ENCODE measurements around the gene MAPT.

DNA sequence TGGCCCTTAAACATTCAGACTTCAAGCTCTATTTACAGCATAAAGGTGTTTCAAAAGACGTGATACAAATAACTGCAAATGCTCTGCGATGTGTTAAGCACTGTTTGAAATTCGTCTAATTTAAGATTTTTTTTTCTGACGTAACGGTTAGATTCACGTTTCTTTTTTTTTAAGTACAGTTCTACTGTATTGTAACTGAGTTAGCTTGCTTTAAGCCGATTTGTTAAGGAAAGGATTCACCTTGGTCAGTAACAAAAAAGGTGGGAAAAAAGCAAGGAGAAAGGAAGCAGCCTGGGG lies 681 bp upstream of the MAPT start:
- TF ChIP-seq, protein P1, sequence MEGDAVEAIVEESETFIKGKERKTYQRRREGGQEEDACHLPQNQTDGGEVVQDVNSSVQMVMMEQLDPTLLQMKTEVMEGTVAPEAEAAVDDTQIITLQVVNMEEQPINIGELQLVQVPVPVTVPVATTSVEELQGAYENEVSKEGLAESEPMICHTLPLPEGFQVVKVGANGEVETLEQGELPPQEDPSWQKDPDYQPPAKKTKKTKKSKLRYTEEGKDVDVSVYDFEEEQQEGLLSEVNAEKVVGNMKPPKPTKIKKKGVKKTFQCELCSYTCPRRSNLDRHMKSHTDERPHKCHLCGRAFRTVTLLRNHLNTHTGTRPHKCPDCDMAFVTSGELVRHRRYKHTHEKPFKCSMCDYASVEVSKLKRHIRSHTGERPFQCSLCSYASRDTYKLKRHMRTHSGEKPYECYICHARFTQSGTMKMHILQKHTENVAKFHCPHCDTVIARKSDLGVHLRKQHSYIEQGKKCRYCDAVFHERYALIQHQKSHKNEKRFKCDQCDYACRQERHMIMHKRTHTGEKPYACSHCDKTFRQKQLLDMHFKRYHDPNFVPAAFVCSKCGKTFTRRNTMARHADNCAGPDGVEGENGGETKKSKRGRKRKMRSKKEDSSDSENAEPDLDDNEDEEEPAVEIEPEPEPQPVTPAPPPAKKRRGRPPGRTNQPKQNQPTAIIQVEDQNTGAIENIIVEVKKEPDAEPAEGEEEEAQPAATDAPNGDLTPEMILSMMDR (IDR thresholded peaks at IDR 0.05; ENCODE audit: poor library complexity), result no peak
- no peak for TF ChIP-seq EZH2 (IDR thresholded peaks at IDR 0.05; ENCODE audit: borderline replicate concordance)
- TF ChIP-seq EZH2phosphoT487 (IDR thresholded peaks at IDR 0.05; ENCODE audit: low read depth, severe bottlenecking, unreplicated experiment), result no peak
